ENCODE data around the gene CLPTM1L.
"Not testable (repeated sequence)": the region's sequence is repeated elsewhere in the genome, so short reads cannot be mapped to it uniquely, and the experiment has no call there.

Gene CLPTM1L

DNA sequence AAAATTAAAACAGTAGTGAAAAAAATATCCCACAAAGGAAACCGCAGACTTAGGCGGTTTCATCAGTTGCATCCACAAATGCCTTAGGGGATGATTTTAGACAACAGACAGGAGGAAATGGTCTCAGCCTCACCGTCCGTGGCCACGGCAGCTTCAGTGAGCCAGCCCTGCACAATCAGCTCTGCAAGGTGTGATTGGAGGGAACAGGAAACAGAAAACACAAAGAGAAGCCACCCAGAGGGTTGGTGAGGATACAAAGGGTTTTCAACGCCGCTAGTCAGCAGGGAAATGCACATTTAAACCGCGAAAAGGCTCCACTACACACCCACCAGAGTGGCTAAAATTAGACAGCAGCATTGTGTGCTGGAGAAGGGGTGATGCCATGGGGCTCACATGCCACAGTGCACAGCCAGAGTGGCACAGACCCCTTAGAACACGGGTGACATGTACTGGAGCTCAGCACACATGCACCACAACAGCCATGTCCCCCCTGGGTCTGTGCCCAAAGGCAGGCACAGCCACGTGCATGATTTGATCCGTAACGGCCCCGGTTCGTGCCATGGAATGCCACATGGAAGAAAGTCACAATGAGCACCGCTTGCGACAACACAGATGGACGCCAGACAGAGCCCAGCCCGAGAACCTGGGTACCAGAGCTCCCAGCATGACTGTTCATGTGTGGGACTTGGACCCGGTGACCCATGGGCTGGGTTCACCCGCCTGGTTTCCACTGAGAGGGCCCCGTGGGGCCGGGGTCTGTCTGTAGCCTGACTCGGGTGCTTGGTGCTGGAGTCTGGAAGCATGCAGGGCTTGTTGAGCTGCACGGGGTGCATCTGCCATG lies 31.7 kb downstream of the CLPTM1L start:
- DNase-seq (ENCODE audit: low read depth) = peak; percentile 16

GRCh38 chr5:1312206-1312605 lies 32.7 kb downstream of the CLPTM1L start:
- DNase-seq (ENCODE audit: low read depth) = no peak

DNA sequence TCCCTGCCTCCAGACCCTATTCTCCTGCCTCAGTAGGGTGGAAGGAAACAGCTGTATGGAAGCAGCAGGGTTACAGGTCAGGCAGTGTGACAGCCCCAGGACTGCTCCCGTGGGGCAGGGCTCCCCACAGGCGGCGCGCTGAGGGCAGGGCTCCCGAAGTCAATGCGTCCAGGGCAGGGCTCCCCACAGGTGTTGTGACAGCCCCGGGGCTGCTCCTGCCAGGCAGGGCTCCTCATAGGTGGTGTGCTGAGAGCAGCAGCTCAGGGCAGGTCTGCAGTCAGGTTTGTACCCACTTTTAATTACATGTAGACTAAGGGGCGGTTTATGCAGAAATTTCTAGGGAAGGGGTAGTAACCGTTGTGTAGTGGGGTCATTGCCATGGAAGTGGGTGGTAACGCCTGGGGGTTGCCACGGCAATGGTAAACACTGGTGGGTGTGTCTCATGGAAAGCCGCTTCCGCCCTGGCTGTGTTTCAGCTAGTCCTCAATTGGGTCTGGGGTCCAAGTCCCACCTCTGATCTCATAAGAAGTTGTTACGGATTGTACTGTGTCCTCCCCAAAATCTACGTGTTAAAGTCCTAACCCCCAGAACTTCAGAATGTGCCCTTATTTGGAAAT lies 33.4 kb downstream of the CLPTM1L start:
- DNase-seq (ENCODE audit: low read depth) = no peak

- no peak for DNase-seq (ENCODE audit: low read depth)
Observed at GRCh38 chr5:1310118-1310517, 34.8 kb downstream of the CLPTM1L start.

DNA sequence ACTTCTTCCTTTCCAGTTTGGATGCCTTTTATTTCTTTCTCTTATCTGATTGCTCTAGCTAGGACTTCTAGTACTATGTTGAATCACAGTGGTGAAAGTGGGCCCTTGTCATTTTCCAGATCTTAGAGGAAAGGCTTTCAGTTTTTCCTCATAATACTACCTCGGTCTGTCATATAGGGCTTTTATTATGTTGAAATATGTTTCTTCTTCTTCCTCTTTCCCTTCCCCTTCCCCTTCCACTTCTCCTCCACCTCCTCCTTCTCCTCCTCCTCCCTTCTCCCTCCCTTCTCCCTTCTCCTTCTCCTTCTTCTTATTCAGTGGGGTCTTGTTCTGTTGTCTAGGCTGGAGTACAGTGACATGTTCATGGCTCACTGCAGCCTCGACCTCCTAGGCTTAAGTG lies 40.9 kb downstream of the CLPTM1L start:
- DNase-seq (ENCODE audit: low read depth) = no peak

- DNase-seq (ENCODE audit: low read depth) = no peak
Observed at GRCh38 chr5:1302258-1302657, 42.6 kb downstream of the CLPTM1L start.

DNA sequence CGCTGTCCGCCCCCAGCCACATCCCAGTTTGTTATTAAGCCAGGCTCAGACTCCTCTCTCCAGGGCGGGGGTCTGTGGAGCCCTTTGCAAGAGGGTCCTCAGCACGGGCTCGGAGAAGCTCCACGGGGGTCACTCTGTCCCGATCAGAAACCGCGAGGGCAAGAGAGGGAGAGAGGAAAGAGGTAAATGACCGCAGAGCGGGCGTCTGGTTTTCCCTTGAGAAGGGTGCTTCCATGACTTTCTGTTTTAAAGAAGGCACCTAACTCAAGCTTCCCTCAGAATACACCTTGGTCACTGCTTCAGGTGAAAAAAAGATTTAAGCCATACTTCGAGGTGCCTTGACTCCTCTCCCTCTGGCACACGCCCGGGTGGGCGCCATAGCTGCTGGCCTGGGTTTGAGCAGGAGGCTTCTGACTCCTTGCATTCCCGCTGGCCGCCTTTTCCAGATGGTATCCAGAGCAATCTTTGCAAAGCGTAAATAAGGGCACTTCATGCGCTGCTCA lies 44.3 kb downstream of the CLPTM1L start:
- DNase-seq (ENCODE audit: low read depth) = no peak

- DNase-seq (ENCODE audit: low read depth) = no peak
Observed at GRCh38 chr5:1299961-1300360, 44.9 kb downstream of the CLPTM1L start.

DNA sequence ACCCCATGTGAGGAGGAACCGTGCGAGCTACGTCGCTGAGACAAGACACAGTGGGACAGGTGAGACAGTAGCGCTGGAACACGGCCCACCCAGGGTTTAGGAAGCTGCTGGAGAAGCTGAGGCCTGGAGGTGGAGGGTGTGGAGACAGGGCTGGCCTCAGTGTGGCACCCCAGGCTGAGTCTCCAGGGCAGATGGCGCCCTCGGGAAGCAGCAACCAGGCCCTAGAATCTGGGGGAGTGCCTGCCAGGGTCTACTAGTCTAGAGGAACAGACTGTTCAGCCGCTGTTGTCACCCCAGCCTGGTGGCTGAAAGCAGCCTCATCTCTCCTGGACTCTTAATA lies 45.4 kb downstream of the CLPTM1L start:
- DNase-seq (ENCODE audit: low read depth) = no peak

DNA sequence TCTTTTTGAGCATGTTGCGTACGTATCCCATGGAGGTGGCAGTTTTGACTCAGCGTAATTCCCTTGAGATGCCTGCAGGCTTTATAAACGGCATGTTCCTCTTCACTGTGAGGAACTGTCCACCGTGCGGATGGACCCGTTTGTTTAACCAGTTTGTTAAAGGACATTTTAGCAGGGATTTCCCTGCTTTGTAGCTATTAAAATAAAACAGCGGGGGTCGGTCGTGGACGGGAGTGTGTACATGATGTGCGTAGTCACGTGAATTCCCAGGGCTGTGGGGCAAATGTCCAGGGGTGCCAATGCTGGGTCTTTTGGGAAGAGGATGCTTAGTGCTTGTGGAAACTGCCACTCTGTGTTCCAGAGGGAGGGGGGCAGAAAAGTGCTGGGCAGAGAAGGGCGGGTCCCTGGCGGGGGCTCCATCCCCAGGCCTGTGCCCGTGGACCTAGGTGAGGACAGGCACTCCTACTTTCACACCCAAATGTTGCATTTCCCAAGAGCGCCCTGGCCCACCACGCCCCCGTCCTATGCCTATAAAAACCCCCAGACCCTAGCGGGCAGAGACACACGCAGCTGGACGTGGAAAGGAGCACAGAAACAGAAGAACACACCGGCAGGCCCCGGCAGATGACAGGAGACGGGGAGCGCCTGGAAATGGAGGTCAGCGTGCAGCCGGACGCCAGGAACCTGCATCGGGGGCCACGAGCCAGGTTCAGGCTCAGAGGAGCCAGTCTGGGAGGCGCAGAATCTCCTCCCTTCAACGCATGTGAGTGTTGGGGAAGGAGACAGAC lies 46.0 kb downstream of the CLPTM1L start:
- DNase-seq (ENCODE audit: low read depth) = no peak

DNA sequence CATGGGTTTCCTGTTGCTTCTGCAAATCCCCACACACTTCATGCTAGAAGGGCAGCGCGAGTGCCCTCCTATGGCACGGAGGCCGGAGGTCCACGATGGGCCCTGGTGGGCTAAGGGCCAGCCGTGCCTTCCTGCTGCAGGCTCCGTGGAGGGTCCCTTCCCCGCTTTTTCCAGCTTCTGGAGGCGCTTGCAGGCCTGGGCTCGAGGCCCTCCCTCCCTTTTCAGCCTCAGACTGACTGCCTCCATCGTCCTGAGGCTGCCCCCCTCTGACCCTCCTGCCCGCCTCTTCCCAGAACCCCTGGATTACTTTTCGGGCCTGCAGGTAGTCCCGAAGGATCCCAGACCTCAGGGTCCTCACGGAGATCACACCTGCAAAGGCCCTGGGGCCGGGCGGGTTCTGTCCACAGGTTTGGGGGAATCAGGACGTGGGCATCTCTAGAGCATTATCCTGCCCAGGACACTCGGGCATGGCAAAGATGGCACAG lies 46.8 kb downstream of the CLPTM1L start:
- DNase-seq (ENCODE audit: low read depth) = no peak

DNA sequence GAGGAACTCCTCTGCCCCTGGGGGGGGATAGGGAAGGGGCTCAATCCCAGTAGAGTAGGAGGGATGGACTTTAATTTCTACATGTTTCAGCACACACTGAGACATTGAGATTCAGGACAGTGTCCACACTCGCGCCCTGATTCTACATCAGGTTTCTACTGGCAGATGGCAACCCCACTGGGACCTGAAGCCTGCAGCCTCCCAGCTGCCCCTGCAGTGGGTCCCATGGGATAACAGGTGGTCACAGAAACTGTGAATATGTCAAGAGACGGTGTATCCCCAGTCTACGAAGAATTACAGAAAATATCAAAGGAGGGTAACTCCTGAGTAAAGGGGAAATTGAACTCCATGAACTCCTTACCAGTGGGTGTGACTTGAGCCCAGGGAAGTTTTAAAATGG lies 47.7 kb downstream of the CLPTM1L start:
- DNase-seq (ENCODE audit: low read depth) = no peak

- no peak for DNase-seq (ENCODE audit: low read depth)
Observed at GRCh38 chr5:1295650-1296037, 49.3 kb downstream of the CLPTM1L start.

DNA sequence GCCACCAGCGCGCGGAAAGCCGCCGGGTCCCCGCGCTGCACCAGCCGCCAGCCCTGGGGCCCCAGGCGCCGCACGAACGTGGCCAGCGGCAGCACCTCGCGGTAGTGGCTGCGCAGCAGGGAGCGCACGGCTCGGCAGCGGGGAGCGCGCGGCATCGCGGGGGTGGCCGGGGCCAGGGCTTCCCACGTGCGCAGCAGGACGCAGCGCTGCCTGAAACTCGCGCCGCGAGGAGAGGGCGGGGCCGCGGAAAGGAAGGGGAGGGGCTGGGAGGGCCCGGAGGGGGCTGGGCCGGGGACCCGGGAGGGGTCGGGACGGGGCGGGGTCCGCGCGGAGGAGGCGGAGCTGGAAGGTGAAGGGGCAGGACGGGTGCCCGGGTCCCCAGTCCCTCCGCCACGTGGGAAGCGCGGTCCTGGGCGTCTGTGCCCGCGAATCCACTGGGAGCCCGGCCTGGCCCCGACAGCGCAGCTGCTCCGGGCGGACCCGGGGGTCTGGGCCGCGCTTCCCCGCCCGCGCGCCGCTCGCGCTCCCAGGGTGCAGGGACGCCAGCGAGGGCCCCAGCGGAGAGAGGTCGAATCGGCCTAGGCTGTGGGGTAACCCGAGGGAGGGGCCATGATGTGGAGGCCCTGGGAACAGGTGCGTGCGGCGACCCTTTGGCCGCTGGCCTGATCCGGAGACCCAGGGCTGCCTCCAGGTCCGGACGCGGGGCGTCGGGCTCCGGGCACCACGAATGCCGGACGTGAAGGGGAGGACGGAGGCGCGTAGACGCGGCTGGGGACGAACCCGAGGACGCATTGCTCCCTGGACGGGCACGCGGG lies 49.9 kb downstream of the CLPTM1L start, which contains the start of gene TERT:
TERT (minus strand) TSS at position 234 of the 815 bp plus-strand sequence; CDS start at position 155, 79 bp downstream.
- peak; percentile 52 for DNase-seq (ENCODE audit: low read depth)

DNA sequence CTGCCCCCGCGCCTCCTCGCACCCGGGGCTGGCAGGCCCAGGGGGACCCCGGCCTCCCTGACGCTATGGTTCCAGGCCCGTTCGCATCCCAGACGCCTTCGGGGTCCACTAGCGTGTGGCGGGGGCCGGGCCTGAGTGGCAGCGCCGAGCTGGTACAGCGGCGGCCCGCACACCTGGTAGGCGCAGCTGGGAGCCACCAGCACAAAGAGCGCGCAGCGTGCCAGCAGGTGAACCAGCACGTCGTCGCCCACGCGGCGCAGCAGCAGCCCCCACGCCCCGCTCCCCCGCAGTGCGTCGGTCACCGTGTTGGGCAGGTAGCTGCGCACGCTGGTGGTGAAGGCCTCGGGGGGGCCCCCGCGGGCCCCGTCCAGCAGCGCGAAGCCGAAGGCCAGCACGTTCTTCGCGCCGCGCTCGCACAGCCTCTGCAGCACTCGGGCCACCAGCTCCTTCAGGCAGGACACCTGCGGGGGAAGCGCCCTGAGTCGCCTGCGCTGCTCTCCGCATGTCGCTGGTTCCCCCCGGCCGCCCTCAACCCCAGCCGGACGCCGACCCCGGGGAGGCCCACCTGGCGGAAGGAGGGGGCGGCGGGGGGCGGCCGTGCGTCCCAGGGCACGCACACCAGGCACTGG lies 50.6 kb downstream of the CLPTM1L start:
- DNase-seq (ENCODE audit: low read depth) = no peak

- no peak for DNase-seq (ENCODE audit: low read depth)
Observed at GRCh38 chr5:1293416-1294205, 51.3 kb downstream of the CLPTM1L start.

- no peak for DNase-seq (ENCODE audit: low read depth)
Observed at GRCh38 chr5:1292846-1293415, 52.0 kb downstream of the CLPTM1L start.

DNA sequence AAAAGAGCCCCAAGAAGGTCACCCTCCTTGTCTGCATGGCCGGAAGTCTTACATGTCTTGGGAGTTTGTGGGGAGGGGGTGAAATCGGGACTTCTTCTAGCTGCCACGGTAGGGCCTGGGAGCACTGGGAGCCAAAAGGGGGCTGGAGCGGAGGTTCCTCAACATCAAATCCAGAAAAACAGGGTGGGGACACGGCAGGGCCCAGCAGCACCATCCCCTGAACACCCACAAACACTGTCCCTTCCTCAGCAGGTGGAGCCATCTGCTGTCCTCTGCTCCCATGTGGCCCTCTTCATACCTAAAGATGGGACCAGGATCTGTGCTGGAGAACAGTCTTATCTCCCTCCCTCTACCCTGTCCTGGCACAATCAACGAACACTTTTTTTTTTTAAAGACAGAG lies 52.8 kb downstream of the CLPTM1L start:
- DNase-seq (ENCODE audit: low read depth) = no peak

GRCh38 chr5:1291611-1292080 lies 53.3 kb downstream of the CLPTM1L start:
- DNase-seq (ENCODE audit: low read depth) = no peak

DNA sequence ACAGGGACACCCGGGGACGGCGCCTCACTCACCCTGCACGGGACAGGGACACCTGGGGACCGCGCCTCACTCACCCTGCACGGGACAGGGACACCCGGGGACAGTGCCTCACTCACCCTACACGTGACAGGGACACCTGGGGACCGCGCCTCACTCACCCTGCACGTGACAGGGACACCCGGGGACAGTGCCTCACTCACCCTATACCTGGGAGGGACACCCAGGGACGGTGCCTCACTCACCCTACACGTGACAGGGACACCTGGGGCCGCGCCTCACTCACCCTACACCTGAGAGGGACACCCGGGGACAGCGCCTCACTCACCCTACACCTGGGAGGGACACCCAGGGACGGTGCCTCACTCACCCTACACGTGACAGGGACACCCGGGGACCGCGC lies 53.9 kb downstream of the CLPTM1L start:
- DNase-seq (ENCODE audit: low read depth) = not testable (repeated sequence)
